IMR-90 (cell line): ENCODE results near the gene ZSCAN12.

ENCODE experiments used
- CEBPB ChIP-seq: IDR thresholded peaks from 2 replicates; pipeline ENCODE4 v1.6.1; 2012; ENCODE audit warnings: low read depth, low read length, improper control_type of control experiment
- CHD1 ChIP-seq: IDR thresholded peaks from 2 replicates; pipeline ENCODE4 v1.6.1; 2012; ENCODE audit warnings: low read depth, low read length, improper control_type of control experiment
- CTCF ChIP-seq: conservative IDR thresholded peaks from 2 replicates; pipeline ENCODE4 v1.5.1; 2012; ENCODE audit warnings: mild to moderate bottlenecking, low read depth, low read length, improper control_type of control experiment
- FOS ChIP-seq: fragments of 150-350 bp; IDR thresholded peaks from 2 replicates; pipeline ENCODE4 v1.6.1; 2016; ENCODE audit warnings: low read depth, low read length
- MAZ ChIP-seq: IDR thresholded peaks from 2 replicates; pipeline ENCODE4 v1.6.1; 2012; ENCODE audit warnings: low read depth, mild to moderate bottlenecking, low read length, improper control_type of control experiment, moderate library complexity, borderline replicate concordance
- MXI1 ChIP-seq: IDR thresholded peaks from 2 replicates; pipeline ENCODE4 v1.6.1; 2012; ENCODE audit warnings: low read depth, mild to moderate bottlenecking, low read length, moderate library complexity, borderline replicate concordance
- NFE2L2 ChIP-seq: fragments of 150-350 bp; IDR thresholded peaks from 2 replicates; pipeline ENCODE4 v1.6.1; 2016; ENCODE audit warnings: low read depth, mild to moderate bottlenecking, low read length
- POLR2A ChIP-seq: IDR thresholded peaks from 2 replicates; pipeline ENCODE4 v1.6.1; 2012; ENCODE audit warnings: mild to moderate bottlenecking, low read depth, low read length
- RAD21 ChIP-seq: IDR thresholded peaks from 2 replicates; pipeline ENCODE4 v1.6.1; 2012; ENCODE audit warnings: low read length, improper control_type of control experiment
- RCOR1 ChIP-seq: IDR thresholded peaks from 2 replicates; pipeline ENCODE4 v1.6.1; 2012; ENCODE audit warnings: mild to moderate bottlenecking, low read length, improper control_type of control experiment; ENCODE audit not compliant: insufficient replicate concordance
- RFX5 ChIP-seq: IDR thresholded peaks from 2 replicates; pipeline ENCODE4 v1.8.0; 2012; ENCODE audit warnings: low read depth, mild to moderate bottlenecking, low read length, moderate library complexity
- SMC3 ChIP-seq: fragments of 150-350 bp; IDR thresholded peaks from 2 replicates; pipeline ENCODE4 v1.6.1; 2016; ENCODE audit warnings: low read depth, mild to moderate bottlenecking, antibody characterized with exemption, low read length, moderate library complexity
- USF2 ChIP-seq: fragments of 150-350 bp; IDR thresholded peaks from 2 replicates; pipeline ENCODE4 v1.6.1; 2017; ENCODE audit warnings: mild to moderate bottlenecking, antibody characterized with exemption, low read length, low read depth

- TF ChIP-seq CTCF (no peak), RCOR1 (no peak), FOS (no peak), POLR2A (no peak), RFX5 (no peak), USF2 (no peak), MAZ (no peak), CHD1 (no peak), MXI1 (no peak), NFE2L2 (no peak), CEBPB (no peak), RAD21 (no peak), SMC3 (no peak)
These were observed 44.6 kb downstream of the ZSCAN12 start for GRCh38 chr6:28354688-28355554.
